SK-N-SH treated with all-trans-retinoic acid at 6 μM for 48 hours (cell line): ENCODE data around the gene APRT.

Experiments
- ATAC-seq: fragments of 200-7000 bp; cut with Tn5 transposase; 3 replicates; pipeline ENCODE4 v1.9.1; 2020; ENCODE audit warnings: mild to moderate bottlenecking, moderate library complexity
- ARNTL ChIP-seq: fragments of 450-650 bp; formaldehyde crosslinking; IDR thresholded peaks from 2 replicates; pipeline ENCODE4 v1.5.0; 2020; ENCODE audit warnings: low read depth, mild to moderate bottlenecking, moderate library complexity, borderline replicate concordance
- BACH2 ChIP-seq: fragments of 250-450 bp; sonication (Bioruptor Pico); IDR thresholded peaks from 2 replicates; pipeline ENCODE4 v1.9.0; 2021; ENCODE audit warnings: mild to moderate bottlenecking, borderline replicate concordance
- CREB5 ChIP-seq: fragments of 250-450 bp; sonication (Bioruptor Pico); IDR thresholded peaks from 2 replicates; pipeline ENCODE4 v1.5.1; 2020; ENCODE audit warnings: low read depth, mild to moderate bottlenecking, moderate library complexity
- CSDC2 ChIP-seq: fragments of 250-450 bp; sonication (Bioruptor Pico); IDR thresholded peaks from 2 replicates; pipeline ENCODE4 v1.5.0; 2020; ENCODE audit warnings: mild to moderate bottlenecking, moderate library complexity
- CSRNP3 ChIP-seq: fragments of 250-450 bp; sonication (Bioruptor Pico); IDR thresholded peaks from 2 replicates; pipeline ENCODE4 v1.5.1; 2021; ENCODE audit warnings: mild to moderate bottlenecking, moderate library complexity
- ESRRG ChIP-seq: fragments of 250-450 bp; sonication (Bioruptor Pico); IDR thresholded peaks from 2 replicates; pipeline ENCODE4 v1.6.1; 2021; ENCODE audit warnings: mild to moderate bottlenecking
- GLIS3 ChIP-seq: fragments of 250-450 bp; sonication (Bioruptor Pico); IDR thresholded peaks from 2 replicates; pipeline ENCODE4 v1.5.0; 2020; ENCODE audit warnings: mild to moderate bottlenecking, moderate library complexity
- ISL1 ChIP-seq: fragments of 250-450 bp; sonication (Bioruptor Pico); IDR thresholded peaks from 2 replicates; pipeline ENCODE4 v2.1.2; 2022; ENCODE audit warnings: mild to moderate bottlenecking, moderate library complexity
- OSR1 ChIP-seq: fragments of 250-450 bp; sonication (Bioruptor Pico); IDR thresholded peaks from 2 replicates; pipeline ENCODE4 v1.8.0; 2022; ENCODE audit warnings: moderate library complexity, mild to moderate bottlenecking, inconsistent platforms
- PATZ1 ChIP-seq: fragments of 250-450 bp; sonication (Bioruptor Pico); IDR thresholded peaks from 2 replicates; pipeline ENCODE4 v1.8.0; 2020; ENCODE audit warnings: mild to moderate bottlenecking, moderate library complexity, borderline replicate concordance
- POU6F1 ChIP-seq: fragments of 250-450 bp; sonication (Bioruptor Pico); IDR thresholded peaks from 2 replicates; pipeline ENCODE4 v1.8.0; 2021; ENCODE audit warnings: low read depth, mild to moderate bottlenecking, moderate library complexity, borderline replicate concordance
- PPARA ChIP-seq: fragments of 250-450 bp; sonication (Bioruptor Pico); IDR thresholded peaks from 2 replicates; pipeline ENCODE4 v1.5.0; 2020; ENCODE audit warnings: mild to moderate bottlenecking, borderline replicate concordance
- SNAI2 ChIP-seq: fragments of 250-450 bp; sonication (Bioruptor Pico); IDR thresholded peaks from 2 replicates; pipeline ENCODE4 v1.5.0; 2020; ENCODE audit warnings: mild to moderate bottlenecking, moderate library complexity
- TOX ChIP-seq: fragments of 250-450 bp; sonication (Bioruptor Pico); IDR thresholded peaks from 2 replicates; pipeline ENCODE4 v1.8.0; 2021; ENCODE audit warnings: mild to moderate bottlenecking, moderate library complexity, borderline replicate concordance
- TSHZ2 ChIP-seq: fragments of 250-450 bp; sonication (Bioruptor Pico); IDR thresholded peaks from 2 replicates; pipeline ENCODE4 v1.5.0; 2020; ENCODE audit warnings: mild to moderate bottlenecking, moderate library complexity
- ZC3H10 ChIP-seq: fragments of 250-450 bp; sonication (Bioruptor Pico); IDR thresholded peaks from 2 replicates; pipeline ENCODE4 v1.5.1; 2021; ENCODE audit warnings: mild to moderate bottlenecking, moderate library complexity
- ZFP3 ChIP-seq: fragments of 250-450 bp; sonication (Bioruptor Pico); IDR thresholded peaks from 2 replicates; pipeline ENCODE4 v1.5.0; 2020; ENCODE audit warnings: mild to moderate bottlenecking, moderate library complexity
- ZFP30 ChIP-seq: fragments of 450-650 bp; formaldehyde crosslinking; IDR thresholded peaks from 2 replicates; pipeline ENCODE4 v1.5.0; 2022; ENCODE audit warnings: mild to moderate bottlenecking, moderate library complexity
- ZNF565 ChIP-seq: fragments of 450-650 bp; formaldehyde crosslinking; conservative IDR thresholded peaks from 2 replicates; pipeline ENCODE4 v1.5.0; 2020; ENCODE audit warnings: low read depth, mild to moderate bottlenecking, moderate library complexity
- ZNF70 ChIP-seq: fragments of 450-650 bp; formaldehyde crosslinking; IDR thresholded peaks from 2 replicates; pipeline ENCODE4 v1.5.0; 2020; ENCODE audit warnings: mild to moderate bottlenecking, moderate library complexity
- ZNF8 ChIP-seq: fragments of 450-650 bp; formaldehyde crosslinking; IDR thresholded peaks from 2 replicates; pipeline ENCODE4 v1.5.0; 2020; ENCODE audit warnings: mild to moderate bottlenecking, moderate library complexity

Gene APRT

GRCh38 chr16:88836791-88837190 lies 25.1 kb upstream of the APRT start:
- no peak for ATAC-seq

GRCh38 chr16:88835818-88836217 lies 24.1 kb upstream of the APRT start:
- TF ChIP-seq CSRNP3 (CRISPR knock-in tag) (no peak), CSDC2 (CRISPR knock-in tag) (no peak), ESRRG (no peak), PATZ1 (CRISPR knock-in tag) (no peak), OSR1 (CRISPR knock-in tag) (no peak), TOX (CRISPR knock-in tag) (no peak), ZFP3 (CRISPR knock-in tag) (no peak), ISL1 (no peak), SNAI2 (CRISPR knock-in tag) (no peak), CREB5 (CRISPR knock-in tag) (no peak), PPARA (CRISPR knock-in tag) (no peak), ARNTL (CRISPR knock-in tag) (no peak), ZNF70 (CRISPR knock-in tag) (no peak), TSHZ2 (CRISPR knock-in tag) (no peak), ZFP30 (no peak)
- no peak for ATAC-seq

More at GRCh38 chr16:88836791-88837190, 25.1 kb upstream of the APRT start:
- no peak for TF ChIP-seq CSDC2 (CRISPR knock-in tag)
- no peak for TF ChIP-seq ARNTL (CRISPR knock-in tag)
- TF ChIP-seq ZC3H10 (CRISPR knock-in tag) = no peak
- TF ChIP-seq ZNF565 = no peak
- TF ChIP-seq POU6F1 (CRISPR knock-in tag) = no peak
- no peak for TF ChIP-seq BACH2 (CRISPR knock-in tag)
- TF ChIP-seq GLIS3 = no peak
- no peak for TF ChIP-seq ISL1
- TF ChIP-seq CSRNP3 (CRISPR knock-in tag) = no peak
- TF ChIP-seq SNAI2 (CRISPR knock-in tag) = no peak
- TF ChIP-seq CREB5 (CRISPR knock-in tag) = no peak
- no peak for TF ChIP-seq ZNF8
- TF ChIP-seq ZNF70 (CRISPR knock-in tag) = no peak
